ENCODE measurements around the gene TRUB2.
"Not testable (repeated sequence)": the region's sequence is repeated elsewhere in the genome, so short reads cannot be mapped to it uniquely, and the experiment has no call there.

Gene TRUB2

DNA sequence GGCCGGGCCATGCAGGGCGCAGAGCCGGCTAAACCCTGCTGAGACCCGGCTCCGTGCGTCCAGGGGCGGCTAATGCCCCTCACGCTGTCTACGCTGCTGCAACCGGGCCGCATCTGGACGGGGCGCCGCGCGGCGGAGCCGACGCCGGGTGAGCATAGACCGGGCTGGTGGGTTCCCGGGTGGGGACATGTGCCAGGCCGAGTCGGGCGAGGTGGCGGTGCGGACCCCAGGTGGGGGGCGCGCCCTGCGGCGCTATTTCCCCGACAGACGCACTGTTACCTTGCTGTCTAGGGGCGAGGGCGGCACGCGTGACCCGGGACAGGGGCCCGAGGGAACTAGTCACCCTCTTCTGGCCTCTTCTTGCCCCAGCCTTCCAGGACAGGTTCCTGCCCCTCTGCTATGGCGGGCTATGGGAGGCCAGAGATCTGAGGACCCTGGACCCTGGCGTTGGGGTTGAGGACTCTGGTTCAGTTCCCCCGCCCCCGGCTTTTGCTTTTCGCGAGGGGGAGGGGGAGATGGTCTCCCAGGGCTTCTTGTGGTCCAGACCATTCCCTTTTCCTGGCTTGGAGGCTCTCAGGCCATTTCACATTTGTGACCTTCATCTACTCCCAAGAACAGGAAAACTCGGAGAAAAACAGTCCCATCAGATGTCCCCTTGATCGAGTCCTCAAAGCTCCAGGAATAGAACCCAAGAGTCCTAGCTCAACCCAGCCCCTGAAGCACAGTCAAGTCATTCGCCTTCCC, 18.6 kb upstream of the TRUB2 start:
- peak; percentile 4 for DNase-seq

DNA sequence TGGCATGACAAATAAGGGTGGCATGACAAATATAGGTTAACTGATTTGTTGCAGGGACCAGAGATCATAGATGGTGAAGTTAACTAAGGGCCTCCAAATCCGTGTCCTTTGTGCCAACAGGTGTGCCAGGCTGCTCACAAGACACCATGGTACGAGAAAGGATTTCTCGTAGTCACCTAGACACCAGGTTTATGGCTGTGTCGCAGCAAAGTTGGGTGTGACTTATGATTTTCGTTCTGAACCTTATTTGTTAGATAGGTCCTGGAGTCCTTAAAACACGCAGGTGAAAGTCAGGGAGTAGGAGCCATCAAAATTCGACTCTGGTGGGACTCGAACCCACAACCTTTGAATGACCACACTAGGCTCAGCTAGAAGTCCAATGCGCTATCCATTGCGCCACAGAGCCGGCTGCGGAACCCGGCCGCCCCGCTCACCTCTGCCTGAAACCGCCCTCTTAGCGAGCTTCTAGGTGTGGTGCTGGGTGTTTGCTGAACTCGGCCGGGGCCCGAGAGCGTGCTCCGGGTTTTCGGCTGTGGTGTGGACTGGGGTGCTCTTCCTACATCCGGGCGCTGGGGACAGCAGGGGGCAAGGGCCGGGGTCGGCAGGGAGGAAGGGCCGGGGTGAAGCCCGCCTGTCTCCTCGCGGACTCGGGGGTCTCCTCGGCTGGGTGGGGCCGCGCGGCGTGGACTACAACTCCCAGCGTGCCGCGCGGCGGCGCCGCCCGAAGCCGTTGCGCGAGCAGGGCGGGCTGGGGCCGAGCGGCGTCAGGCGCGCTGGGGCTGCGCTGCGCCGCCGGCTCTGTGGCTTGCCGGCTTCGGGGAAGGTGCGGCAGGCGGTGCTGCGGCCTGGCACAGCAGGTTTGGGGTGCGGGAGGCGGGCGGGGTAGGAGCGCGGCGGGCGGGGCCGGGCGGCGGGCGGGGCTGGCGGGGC, 17.8 kb upstream of the TRUB2 start, which contains the start of gene SLC27A4:
SLC27A4 (plus strand) TSS at position 767 of the 930 bp plus-strand sequence. CDS start 2,606 bp downstream, outside the sequence.
- peak; percentile 86 for DNase-seq

DNA sequence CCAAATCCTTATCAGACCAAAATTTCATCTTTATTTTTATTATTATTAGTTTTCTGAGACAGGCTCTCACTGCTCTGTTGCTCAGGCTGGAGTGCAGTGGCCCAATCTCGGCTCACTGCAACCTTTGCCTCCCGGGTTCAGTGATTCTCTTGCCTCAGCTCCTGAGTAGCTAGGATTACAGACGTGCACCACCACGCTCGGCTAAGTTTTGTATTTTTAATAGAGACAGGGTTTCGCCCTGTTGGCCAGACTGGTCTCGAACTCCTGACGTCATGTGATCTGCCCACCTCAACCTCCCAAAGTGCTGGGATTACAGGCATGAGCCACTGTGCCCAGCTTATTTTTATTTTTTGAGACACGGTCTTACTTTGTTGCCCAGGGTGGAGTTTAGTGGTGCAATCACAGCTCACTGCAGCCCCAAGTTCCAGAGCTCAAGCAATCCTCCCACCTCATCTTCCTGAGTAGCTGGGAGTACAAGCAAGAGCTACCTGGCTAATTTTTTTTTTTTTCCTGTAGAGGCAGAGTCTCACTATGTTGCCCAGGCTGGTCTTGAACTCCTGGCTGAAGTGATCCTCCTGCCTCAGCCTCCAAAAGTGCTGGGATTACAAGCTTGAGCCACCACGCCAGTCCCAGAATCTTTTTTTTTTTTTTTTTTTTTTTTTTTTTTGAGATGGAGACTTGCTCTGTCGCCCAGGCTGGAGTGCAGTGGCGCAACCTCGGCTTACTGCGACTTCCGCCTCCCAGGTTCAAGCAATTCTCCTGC, 16.8 kb upstream of the TRUB2 start:
- DNase-seq, result not testable (repeated sequence)

DNA sequence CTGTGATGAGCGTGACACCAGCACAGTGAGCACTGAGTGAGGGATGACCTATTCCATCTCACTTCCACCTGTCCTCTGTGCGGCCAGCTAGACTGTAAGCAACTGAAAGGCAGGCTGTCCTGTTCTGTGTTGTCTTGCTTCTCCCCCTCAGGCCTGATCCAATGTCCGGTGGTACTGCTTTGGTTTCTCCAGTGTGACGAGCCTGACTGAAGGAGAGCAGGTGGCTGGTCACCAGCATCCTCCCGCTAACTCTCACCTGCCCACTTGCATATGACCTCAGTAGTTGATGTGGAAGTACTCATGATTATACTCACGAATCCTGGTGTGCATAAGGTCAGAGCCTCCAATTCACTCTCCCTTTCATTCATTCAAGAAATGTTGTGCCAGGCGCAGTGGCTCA, 15.7 kb upstream of the TRUB2 start:
- DNase-seq, result no peak

DNA sequence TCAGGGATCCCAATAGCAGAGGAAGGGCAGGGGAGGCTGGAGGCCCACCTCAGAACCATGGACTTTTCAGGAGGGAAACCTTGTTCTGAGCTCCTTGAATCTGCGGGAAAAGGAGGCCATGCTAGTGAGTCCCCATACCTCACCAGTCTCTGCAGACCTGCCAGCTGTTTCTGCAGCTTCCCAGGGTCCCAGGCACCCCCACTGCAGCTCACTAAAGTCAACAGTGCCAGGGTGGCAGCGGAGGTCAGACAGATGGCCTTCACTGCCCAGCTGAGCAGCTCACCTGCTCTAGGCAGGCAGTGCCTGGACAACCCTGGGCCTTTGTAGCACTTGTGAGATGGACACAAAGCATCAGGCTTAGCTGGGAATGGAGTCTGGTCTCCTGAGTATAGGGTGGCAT, 13.7 kb upstream of the TRUB2 start:
- DNase-seq, result no peak

DNA sequence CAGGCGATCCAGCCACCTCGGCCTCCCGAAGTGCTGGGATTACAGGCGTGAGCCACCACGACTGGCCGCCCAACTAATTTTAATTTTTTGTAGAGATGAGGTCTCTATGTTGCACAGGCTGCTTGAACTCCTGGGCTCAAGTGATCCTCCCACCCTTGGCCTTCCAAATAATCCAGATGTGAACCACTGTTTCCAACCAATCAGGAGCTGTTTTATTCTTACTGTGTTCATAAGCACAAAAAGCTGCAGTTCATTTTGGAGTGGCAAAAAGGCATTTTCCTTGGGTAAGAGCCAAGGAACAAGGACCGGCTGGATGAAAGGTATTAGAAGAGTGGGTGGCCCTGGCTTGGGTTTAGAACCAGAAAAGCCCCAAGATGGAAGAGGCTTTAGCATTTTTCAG, 12.9 kb upstream of the TRUB2 start:
- DNase-seq, result no peak

DNA sequence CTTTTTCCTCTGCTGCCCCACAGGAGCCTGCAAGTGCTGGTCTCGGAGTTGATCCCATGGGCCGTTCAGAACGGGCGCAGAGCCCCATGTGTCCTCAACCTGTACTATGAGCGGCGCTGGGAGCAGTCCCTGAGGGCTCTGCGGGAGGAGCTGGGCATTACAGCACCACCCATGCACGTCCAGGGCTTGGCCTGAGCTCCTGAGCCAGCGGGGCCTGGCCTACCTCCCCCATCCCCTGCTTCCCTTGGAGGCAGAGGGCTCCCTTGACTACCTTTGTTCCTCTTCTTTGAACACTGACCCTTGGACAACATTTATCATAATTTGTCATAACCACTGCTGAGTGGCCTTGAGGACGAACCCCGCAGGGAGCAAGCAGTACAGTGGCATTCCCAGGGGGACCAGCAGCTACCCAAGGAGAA, 11.2 kb upstream of the TRUB2 start:
- DNase-seq, result no peak

DNA sequence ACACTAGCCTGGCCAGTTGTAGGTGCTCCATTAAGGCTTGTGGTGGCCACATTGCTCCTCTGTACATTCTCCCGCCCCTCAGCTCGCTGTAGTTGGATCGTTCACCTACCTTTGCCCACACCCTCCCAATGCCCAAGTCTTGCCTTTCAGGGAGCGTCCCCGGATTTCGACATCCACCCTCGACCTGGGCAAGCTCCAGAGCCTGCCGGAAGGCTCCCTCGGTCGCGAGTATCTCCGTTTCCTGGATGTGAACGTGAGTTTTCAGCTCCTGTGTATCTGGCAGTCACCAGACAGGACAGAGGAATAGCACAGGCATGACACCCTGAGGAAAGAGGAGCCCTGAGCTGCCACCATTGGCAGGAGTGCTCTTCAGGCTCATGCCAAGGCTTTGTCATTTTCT, 3.4 kb upstream of the TRUB2 start:
- no peak for DNase-seq

DNA sequence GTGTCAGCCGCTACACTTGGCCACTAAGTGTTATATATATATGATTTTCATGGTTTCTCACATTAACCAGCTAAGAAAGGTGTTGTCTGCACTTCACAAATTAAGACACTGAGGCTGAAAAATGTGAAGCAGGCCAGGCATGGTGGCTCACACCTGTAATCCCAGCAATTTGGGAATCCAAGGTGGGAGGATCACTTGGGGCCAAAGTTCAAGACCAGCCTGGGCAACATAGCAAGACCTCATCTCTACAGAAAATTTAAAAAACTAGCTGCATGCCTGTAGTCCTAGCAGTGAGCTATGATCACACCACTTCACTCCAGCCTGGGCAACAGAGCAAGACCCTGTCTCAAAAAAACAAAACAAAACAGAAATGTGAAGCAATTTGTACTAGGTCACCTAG, 2.2 kb upstream of the TRUB2 start:
- no peak for DNase-seq

DNA sequence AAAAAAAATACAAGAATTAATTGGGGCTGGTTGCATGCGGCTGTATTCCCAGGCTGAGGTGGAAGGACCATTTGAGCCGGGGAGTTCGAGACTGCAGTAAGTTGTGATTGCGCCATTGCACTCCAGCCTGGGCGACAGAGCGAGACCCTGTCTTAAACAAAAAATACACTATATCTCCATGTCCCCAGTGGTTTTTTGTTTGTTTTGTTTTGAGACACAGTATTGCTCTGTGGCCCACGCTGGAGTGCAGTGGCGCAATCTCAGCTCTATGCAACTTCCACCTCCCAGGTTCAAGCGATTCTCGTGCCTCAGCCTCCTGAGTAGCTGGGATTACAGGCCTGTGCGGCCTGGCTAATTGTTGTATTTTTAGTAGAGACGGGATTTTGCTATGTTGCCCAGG, 1.5 kb upstream of the TRUB2 start:
- no peak for DNase-seq

DNA sequence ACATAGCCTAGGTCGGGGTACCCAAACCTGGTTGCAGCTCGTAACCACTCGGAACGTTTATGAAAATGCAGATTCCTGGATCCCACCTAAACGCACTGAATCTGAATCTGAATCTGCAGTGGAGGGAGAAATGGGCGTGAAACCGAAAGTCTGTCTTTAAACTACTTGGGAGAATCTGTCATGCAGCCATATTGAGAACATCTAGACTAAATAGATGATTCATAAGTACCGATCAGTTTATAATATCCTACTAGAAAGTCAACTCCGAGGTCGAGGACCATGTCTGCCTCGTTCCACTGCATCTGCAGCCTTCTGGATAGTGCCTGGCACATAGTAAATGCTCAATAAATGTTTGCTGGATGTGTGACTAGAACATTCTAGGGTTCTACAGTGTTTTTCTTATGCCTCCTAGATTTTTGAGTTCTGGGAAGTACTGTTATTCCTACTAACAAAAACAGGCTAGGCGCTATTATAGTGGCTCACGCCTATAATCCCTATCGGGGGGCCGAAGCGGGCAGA, 1.0 kb upstream of the TRUB2 start:
- DNase-seq, result no peak

DNA sequence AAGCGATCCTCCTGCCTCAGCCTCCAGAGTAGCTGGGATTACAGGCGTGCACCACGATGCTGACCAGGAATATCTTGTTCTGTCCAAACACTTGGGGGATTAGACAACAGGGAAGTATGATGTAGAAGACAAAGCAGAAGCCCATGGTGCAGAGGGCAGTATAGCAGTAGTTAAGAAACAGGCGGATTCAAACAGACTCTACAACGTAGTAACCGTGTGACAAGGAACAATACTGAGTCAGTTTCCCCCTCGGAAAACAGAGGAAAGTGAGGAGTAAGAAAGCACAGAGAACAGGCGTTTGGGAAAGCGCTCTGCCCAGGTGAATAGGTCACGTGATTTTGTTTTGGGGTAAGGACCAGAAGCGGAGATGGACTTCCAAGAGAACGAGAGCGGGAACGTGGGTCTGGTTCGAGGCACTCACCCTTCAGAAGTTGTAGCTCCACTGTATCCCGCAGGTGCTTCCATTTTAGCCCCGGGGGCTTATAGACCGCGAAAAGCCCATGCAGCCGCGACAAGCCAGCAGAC, 306 bp downstream of the TRUB2 start:
- no peak for DNase-seq

DNA sequence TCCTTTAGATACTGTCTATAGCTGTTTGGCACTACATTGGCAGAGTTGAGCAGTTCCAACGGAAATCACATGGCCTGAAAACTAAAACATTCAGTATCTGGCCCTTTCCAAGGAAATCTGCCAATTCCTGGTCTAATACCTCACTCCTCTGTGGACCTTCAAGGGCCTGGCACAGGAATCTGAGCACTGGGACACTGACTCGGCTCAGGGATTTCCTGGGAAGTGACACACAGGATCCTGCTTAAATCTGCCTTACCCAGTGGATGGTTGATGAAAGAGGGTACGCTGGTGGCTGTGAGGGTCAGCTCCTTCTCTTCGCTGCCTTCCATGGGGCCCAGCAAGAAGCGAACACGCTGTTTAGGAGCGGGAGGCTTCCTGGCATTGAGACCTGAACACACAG, 904 bp downstream of the TRUB2 start:
- no peak for DNase-seq

DNA sequence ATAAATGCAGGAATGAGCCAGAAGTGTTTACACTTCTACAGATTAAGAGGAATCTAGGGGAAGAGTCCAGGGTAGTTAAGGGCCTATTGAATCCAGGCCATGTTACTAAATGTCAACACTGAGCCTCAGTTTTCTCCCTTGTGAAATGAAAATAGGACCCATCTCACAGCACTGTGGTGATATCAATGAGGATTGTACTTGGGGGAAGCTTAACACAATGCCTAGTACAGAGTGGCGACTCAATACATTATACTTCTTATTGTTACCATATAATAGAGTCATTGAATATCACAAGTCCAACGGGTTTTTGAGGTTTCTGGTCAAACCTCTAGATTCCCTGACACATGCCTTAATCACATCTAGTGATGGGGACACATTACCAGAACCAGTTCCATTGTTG, 4.6 kb downstream of the TRUB2 start:
- DNase-seq, result no peak

DNA sequence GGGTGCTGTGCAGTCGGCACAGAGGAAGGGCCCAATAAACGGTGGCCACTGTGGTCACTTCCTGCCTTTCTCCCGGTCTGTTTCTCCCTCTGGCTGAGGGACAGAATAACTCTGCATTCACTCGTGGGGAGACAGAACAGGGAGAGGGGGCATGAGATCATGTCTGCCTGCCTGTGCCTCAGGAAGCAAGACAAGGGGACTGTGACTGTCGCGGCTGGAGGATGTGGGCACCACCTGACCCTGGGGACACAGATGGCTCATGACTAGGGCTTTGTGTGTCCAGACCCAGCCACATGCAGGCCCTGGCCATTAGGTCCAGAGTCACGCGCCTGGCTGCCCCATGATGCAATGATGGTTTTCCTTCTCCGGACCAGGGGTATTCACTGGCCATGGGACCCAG, 5.8 kb downstream of the TRUB2 start:
- DNase-seq, result no peak

DNA sequence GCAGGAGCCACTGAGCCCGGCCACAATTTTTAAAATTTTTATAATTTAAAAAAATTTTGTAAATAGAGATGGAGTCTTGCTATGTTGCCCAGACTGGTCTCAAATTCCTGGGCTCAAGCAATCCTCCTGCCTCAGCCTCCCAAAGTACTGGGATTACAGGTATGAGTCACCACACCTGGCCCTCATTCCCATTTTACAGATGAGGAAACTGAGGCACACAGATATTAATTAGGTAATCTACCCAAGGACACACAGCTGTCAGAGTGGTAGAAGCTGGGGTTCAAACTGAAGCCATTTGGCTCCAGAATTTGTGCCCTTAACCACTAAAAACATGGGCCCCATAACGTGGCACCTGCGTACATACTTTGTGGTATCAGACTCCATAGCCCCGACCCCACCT, 7.5 kb downstream of the TRUB2 start:
- no peak for DNase-seq

DNA sequence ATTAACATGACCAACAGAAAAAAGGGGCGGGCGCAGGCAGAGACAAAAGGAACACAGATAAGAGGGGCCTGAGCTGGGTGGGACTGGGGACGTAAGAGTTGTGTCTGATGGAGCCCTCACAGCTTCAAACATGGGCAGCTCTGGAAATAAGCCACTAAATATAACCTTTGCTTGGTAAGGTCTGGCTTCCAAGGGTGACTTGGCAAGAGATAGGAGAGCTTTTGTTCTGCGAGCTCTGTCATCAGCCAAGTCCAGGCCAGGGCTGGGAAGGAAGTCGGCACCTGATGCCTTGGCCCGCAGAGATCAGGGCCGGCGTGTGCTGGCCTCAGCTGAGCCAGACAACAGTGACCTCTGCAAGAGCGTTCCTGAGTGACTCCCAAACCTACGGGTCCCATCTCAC, 11.8 kb downstream of the TRUB2 start:
- no peak for DNase-seq

DNA sequence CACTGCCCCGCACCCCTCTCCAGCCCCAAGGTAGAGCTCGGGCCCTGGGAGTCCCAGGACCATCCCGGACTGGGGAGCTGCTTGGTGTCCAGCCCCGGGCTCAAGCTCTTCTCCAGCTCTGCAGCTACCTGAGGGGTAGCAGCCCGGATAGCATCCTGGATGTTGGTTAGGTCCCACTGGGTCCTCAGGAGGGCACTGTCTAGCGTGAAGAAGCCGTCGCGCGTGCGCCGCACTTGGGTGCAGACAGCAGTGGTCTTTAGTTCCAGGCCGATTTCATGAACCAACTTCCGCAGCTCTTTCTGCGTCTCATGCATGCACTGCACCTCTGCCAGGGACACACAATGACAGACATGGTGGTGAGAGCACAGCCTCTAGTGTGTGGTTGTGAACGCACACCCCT, 12.7 kb downstream of the TRUB2 start:
- DNase-seq, result no peak

DNA sequence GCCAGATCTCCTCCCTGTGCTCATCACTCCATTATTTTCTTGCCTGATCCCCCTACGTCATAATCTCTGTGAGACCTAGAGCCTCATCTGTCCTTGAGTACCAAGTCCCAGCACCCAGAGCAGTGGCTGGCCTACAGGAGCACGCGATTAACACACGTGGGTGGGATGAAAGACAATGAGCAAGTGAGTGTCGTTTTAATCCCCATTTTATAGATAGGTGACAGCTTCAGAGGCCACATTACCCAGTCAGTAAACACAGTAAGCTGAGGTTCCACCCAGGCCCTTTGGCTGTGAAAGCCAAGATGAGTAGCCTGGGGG, 17.3 kb downstream of the TRUB2 start:
- DNase-seq, result no peak

DNA sequence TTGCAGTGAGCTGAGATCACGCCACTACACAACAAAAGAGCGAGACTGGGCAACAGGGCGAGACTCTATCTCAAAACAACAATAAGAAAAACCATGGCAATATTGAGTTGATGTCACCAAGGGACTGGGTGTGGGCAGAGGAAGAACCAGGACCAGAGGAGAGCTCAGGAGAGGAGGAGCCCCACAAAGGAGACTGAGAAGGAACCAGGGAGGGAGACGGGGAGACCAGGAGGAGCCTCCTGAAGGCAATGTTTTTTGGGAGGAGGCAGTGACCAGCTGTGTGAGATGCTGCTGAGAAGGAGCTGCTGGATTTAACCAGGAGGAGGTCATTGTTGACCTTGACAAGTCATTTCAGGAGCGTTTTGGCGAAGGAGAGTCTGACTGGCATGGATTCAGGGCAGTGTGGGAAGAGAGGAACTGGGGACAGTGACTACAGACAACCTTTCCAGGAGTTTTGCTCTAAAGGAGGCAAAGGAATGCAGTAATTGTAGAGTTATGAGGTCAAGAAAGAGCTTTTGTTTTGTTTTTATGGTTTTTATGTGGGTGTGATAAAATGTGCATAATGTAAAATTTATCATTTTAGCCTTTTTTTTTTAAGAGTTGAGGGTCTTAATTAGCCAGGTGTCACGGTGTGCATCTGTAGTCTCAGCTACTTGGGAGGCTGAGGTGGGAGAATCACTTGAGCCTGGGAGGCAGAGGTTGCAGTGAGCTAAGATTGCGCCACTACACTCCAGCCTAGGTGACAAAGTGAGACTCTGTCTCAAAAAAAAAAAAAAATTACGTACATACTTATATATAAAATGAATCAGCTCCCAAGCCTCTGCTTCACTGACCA, 17.9 kb downstream of the TRUB2 start:
- no peak for DNase-seq

DNA sequence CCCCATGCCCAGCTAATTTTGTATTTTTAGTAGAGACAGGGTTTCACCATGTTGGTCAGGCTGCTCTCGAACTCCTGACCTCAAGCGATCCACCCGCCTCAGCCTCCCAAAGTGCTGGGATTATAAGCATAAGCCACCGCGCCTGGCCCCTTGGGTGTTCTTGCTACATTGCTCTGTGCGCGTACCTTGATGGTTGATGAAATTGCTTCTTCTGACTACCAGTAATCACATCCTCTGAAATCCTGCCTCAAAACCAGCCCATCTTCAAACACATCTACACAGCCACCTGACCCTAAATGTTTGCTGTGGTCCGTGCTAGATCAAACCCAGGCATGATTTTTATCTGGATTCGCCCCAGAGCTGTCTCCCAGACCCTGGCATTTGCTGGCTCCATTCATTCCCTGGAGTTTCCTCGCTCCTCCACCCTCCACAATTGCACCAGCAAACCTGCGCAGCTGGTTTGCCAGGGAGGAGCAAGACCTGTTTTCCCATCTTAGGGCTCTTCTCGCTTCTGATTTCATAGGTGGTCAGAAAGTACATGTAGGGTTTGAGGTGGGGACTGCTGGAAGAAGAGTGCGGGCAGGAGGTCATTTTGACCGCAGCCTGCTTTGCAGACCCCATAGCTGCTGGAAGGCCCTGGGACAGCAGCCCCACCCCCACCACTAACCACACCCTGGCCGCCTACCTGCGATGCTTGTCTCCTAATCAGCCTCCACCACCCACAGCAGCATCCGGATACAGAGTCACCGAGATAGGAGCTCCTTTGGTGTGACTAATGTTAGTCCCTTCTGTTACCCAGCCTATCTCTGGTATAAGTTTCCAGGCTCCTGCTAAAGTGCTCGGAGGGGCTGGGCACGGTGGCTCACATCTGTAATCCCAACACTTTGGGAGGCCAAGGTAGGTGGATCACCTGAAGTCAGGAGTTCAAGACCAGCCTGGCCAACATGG, 23.4 kb downstream of the TRUB2 start:
- DNase-seq, result no peak
